OCI-LY7 (cell line): ENCODE data around the gene SLC30A2. TPM values are rescaled to one million over a fixed set of nuclear protein-coding genes. Genes with fewer than 3 reads are reported as not detected.

Experiments
- BruUV-seq: library from RNA; stranded (reverse); fragments of 400-500 nt; replicated peaks from 2 replicates; lab custom pipeline; 2021; lab: Mats Ljungman, UMichigan
- CTCF ChIA-PET: fragments of 300-600 bp; sonication (Branson Sonifier 250); formaldehyde crosslinking; loops from one replicate; lab custom pipeline; 2022; ENCODE audit warnings: antibody characterized with exemption; ENCODE audit not compliant: unreplicated experiment; lab: Charles Lee
- POLR2A ChIA-PET: fragments of 300-600 bp; sonication (Branson Sonifier 250); formaldehyde crosslinking; loops from one replicate; lab custom pipeline; 2022; ENCODE audit warnings: antibody characterized with exemption; lab: Charles Lee
- DNase-seq: peaks from one replicate; pipeline ENCODE4 v3.0.0-alpha.2; 2015; ENCODE audit warnings: low spot score
- H2AFZ ChIP-seq: fragments of 200-600 bp; sonication (generic), shearing (Covaris generic); 2 replicates; pipeline ENCODE4 v1.6.1; 2014; ENCODE audit warnings: mild to moderate bottlenecking, antibody characterized with exemption, low read length, moderate library complexity
- H3K27ac ChIP-seq: fragments of 200-600 bp; sonication (generic); 2 replicates; pipeline ENCODE4 v1.5.1; 2014; ENCODE audit warnings: mixed run types, low read depth, mild to moderate bottlenecking, moderate library complexity, low read length, inconsistent platforms; ENCODE audit not compliant: poor library complexity, severe bottlenecking
- H3K36me3 ChIP-seq: fragments of 200-600 bp; sonication (generic); 2 replicates; pipeline ENCODE4 v1.6.1; 2014; ENCODE audit warnings: mild to moderate bottlenecking, antibody characterized with exemption, low read length, moderate library complexity, mixed read lengths; ENCODE audit not compliant: insufficient read depth
- H3K4me1 ChIP-seq: fragments of 200-600 bp; sonication (generic); 2 replicates; pipeline ENCODE4 v1.5.1; 2014; ENCODE audit warnings: mild to moderate bottlenecking, low read length; ENCODE audit not compliant: insufficient read depth, poor library complexity, severe bottlenecking
- H3K4me2 ChIP-seq: fragments of 200-600 bp; sonication (generic); 2 replicates; pipeline ENCODE4 v1.6.1; 2014; ENCODE audit warnings: mild to moderate bottlenecking, low read length
- H3K4me3 ChIP-seq: fragments of 200-600 bp; sonication (generic); 2 replicates; pipeline ENCODE4 v1.5.1; 2014; ENCODE audit warnings: mild to moderate bottlenecking, low read depth, low read length; ENCODE audit not compliant: poor library complexity, severe bottlenecking
- H3K79me2 ChIP-seq: fragments of 200-600 bp; sonication (generic); 2 replicates; pipeline ENCODE4 v1.6.1; 2016; ENCODE audit warnings: low read depth, mild to moderate bottlenecking, low read length, moderate library complexity, mixed read lengths; ENCODE audit not compliant: insufficient read depth
- H3K9me2 ChIP-seq: fragments of 200-600 bp; sonication (generic); 2 replicates; pipeline ENCODE4 v1.6.1; 2016; ENCODE audit warnings: mild to moderate bottlenecking, low read length, mixed read lengths; ENCODE audit not compliant: insufficient read depth
- H3K9me3 ChIP-seq: fragments of 200-600 bp; sonication (generic); 2 replicates; pipeline ENCODE4 v1.6.1; 2014; ENCODE audit warnings: mild to moderate bottlenecking, mixed run types, low read length, mixed read lengths
- H4K20me1 ChIP-seq: fragments of 200-600 bp; sonication (generic); 2 replicates; pipeline ENCODE4 v1.6.1; 2014; ENCODE audit warnings: mild to moderate bottlenecking, antibody characterized with exemption, low read length, moderate library complexity, mixed read lengths; ENCODE audit not compliant: insufficient read depth
- CTCF ChIP-seq: fragments of 200-600 bp; sonication (generic); conservative IDR thresholded peaks from 2 replicates; pipeline ENCODE4 v1.5.1; 2014; ENCODE audit warnings: mild to moderate bottlenecking, antibody characterized with exemption, low read length, moderate library complexity, mixed read lengths
- EZH2phosphoT487 ChIP-seq: fragments of 200-600 bp; sonication (generic); IDR thresholded peaks from 2 replicates; pipeline ENCODE4 v1.6.1; 2018; ENCODE audit warnings: low read depth, borderline replicate concordance, mild to moderate bottlenecking, mixed run types, antibody characterized with exemption, low read length, moderate library complexity, mixed read lengths
- intact Hi-C: fragments of 100-400 bp; cut with micrococcal nuclease; formaldehyde crosslinking; loops from one replicate; pipeline ENCODE4 v1.10.0; 2022; ENCODE audit not compliant: unreplicated experiment
- total RNA-seq, 2 experiments: library from RNA; depleted of rRNA in 1 of 2; stranded (reverse); fragments of >200 nt in 1 of 2; shearing (Covaris generic) in 1 of 2; gene quantifications; 2 replicates each; pipeline ENCODE4 v1.2.3, GENCODE V29; 2014 to 2022

The SLC30A2 gene
- total RNA-seq, 2 experiments from 2014 or later = not detected

- H2AFZ ChIP-seq = no peak overlapping the region
- H3K4me1 ChIP-seq = peaks cover 15% of the 10 kb centered on the region
- no peaks in the 10 kb centered on the region for H4K20me1 ChIP-seq
- no peaks in the 10 kb centered on the region for H3K9me2 ChIP-seq
- no peaks in the 10 kb centered on the region for H3K36me3 ChIP-seq
- DNase-seq = no peak
- ChIA-PET CTCF (no interaction called here), POLR2A (interaction anchor here (0.6 to 1.1 kb wide), 3 partner anchors 22 to 97 kb away, joined by 3 to 4 read pairs (median 3); no protein-coding TSS in a partner anchor)
- intact Hi-C loops = no loop called here
- no peak overlapping the region for H3K4me3 ChIP-seq
- TF ChIP-seq EZH2phosphoT487 = no peak
- TF ChIP-seq CTCF = no peak
- no peaks in the 10 kb centered on the region for H3K9me3 ChIP-seq
- no peak overlapping the region for H3K27ac ChIP-seq
- no TSS peak for BruUV-seq
- no peak overlapping the region for H3K4me2 ChIP-seq
- no peaks in the 10 kb centered on the region for H3K79me2 ChIP-seq
These were observed 52.5 kb downstream of the SLC30A2 start for GRCh38 chr1:25993197-25993951.

GRCh38 chr1:25992689-25993171 is 53.2 kb downstream of the SLC30A2 start:
- Histone ChIP-seq H3K4me3 (no peak overlapping the region), H3K4me2 (no peak overlapping the region), H3K9me3 (no peaks in the 10 kb centered on the region), H3K79me2 (no peaks in the 10 kb centered on the region), H3K9me2 (no peaks in the 10 kb centered on the region), H4K20me1 (no peaks in the 10 kb centered on the region), H3K27ac (no peak overlapping the region), H3K4me1 (peaks cover 13% of the 10 kb centered on the region), H3K36me3 (no peaks in the 10 kb centered on the region), H2AFZ (no peak overlapping the region)
- TF ChIP-seq EZH2phosphoT487 (no peak), CTCF (no peak)
- intact Hi-C loops = no loop called here
- no peak for DNase-seq
- CTCF ChIA-PET = no interaction called here
- POLR2A ChIA-PET = no interaction called here
- no TSS peak for BruUV-seq
